Astrocyte (in vitro differentiated cells and primary cell): ENCODE measurements around the gene WDR20. TPM values are rescaled to one million over a fixed set of nuclear protein-coding genes. Genes with fewer than 3 reads are reported as not detected.

Experiments used
- DNase-seq: peaks from one replicate; pipeline ENCODE4 v3.0.0-alpha.2; 2010; ENCODE audit warnings: low read depth
- FAIRE-seq: peaks from 2 replicates; lab custom pipeline; 2011; peaks lifted over from hg19 to GRCh38; lab: Jason Lieb, UNC
- H2AFZ ChIP-seq: 2 replicates; pipeline ENCODE4 v1.6.0; 2012; ENCODE audit warnings: low read depth, low read length, inconsistent platforms
- H3K27ac ChIP-seq: 2 replicates; pipeline ENCODE4 v1.5.1; 2011; ENCODE audit warnings: low read depth, low read length, inconsistent platforms
- H3K27me3 ChIP-seq: 2 replicates; pipeline ENCODE4 v1.6.0; 2011; ENCODE audit warnings: low read length, inconsistent platforms; ENCODE audit not compliant: insufficient read depth
- H3K36me3 ChIP-seq: 2 replicates; pipeline ENCODE4 v1.5.1; 2011; ENCODE audit warnings: low read length, inconsistent platforms; ENCODE audit not compliant: insufficient read depth
- H3K4me1 ChIP-seq: 2 replicates; pipeline ENCODE4 v1.5.1; 2011; ENCODE audit warnings: low read length, inconsistent platforms; ENCODE audit not compliant: insufficient read depth
- H3K4me2 ChIP-seq: 2 replicates; pipeline ENCODE4 v1.6.0; 2012; ENCODE audit warnings: low read length, inconsistent platforms
- H3K4me3 ChIP-seq: 2 replicates; pipeline ENCODE4 v1.5.1; 2011; ENCODE audit warnings: low read depth, mild to moderate bottlenecking, low read length, inconsistent platforms; ENCODE audit not compliant: insufficient read depth
- H3K79me2 ChIP-seq: 2 replicates; pipeline ENCODE4 v1.6.0; 2012; ENCODE audit warnings: mild to moderate bottlenecking, low read length, inconsistent platforms; ENCODE audit not compliant: insufficient read depth
- H3K9ac ChIP-seq: 2 replicates; pipeline ENCODE4 v1.6.0; 2012; ENCODE audit warnings: mild to moderate bottlenecking, low read length, inconsistent platforms
- H3K9me3 ChIP-seq: 2 replicates; pipeline ENCODE4 v1.5.1; 2012; ENCODE audit warnings: low read depth, mild to moderate bottlenecking, low read length, inconsistent platforms; ENCODE audit not compliant: insufficient read depth
- H4K20me1 ChIP-seq: 2 replicates; pipeline ENCODE4 v1.6.0; 2012; ENCODE audit warnings: low read length, inconsistent platforms; ENCODE audit not compliant: insufficient read depth
- H3K27ac Mint-ChIP-seq: one replicate; pipeline ENCODE4 v1.8.0; 2021; ENCODE audit warnings: mild to moderate bottlenecking, mixed read lengths; ENCODE audit not compliant: unreplicated experiment
- H3K27me3 Mint-ChIP-seq: one replicate; pipeline ENCODE4 v1.8.0; 2021; ENCODE audit warnings: low read depth, mixed read lengths; ENCODE audit not compliant: unreplicated experiment
- H3K36me3 Mint-ChIP-seq: one replicate; pipeline ENCODE4 v1.8.0; 2021; ENCODE audit warnings: low read depth, mixed read lengths; ENCODE audit not compliant: unreplicated experiment
- H3K4me1 Mint-ChIP-seq: one replicate; pipeline ENCODE4 v1.8.0; 2021; ENCODE audit warnings: low read depth, mixed read lengths; ENCODE audit not compliant: unreplicated experiment
- H3K4me3 Mint-ChIP-seq: one replicate; pipeline ENCODE4 v1.8.0; 2021; ENCODE audit warnings: mild to moderate bottlenecking, moderate library complexity, mixed read lengths; ENCODE audit not compliant: unreplicated experiment
- H3K9me3 Mint-ChIP-seq: one replicate; pipeline ENCODE4 v1.8.0; 2021; ENCODE audit warnings: mild to moderate bottlenecking, mixed read lengths; ENCODE audit not compliant: unreplicated experiment
- CTCF ChIP-seq: IDR thresholded peaks from 2 replicates; pipeline ENCODE4 v1.5.1; 2011; ENCODE audit warnings: low read depth, mild to moderate bottlenecking, inconsistent platforms, low read length, moderate library complexity; ENCODE audit not compliant: insufficient read depth
- EZH2 ChIP-seq: IDR thresholded peaks from 2 replicates; pipeline ENCODE4 v1.6.1; 2012; ENCODE audit warnings: mild to moderate bottlenecking, low read length, inconsistent platforms; ENCODE audit not compliant: insufficient read depth
- total RNA-seq: library from RNA; stranded (reverse); gene quantifications from 2 replicates; pipeline ENCODE4 v1.2.1, GENCODE V29; 2021

Gene WDR20
- total RNA-seq, 1 donor from 2014 or later = 23.6 TPM

GRCh38 chr14:102218688-102219087, 79.0 kb downstream of the WDR20 start:
- Histone ChIP-seq H3K36me3 (peaks cover 3% of the 10 kb centered on the region), H3K9me3 (no peaks in the 10 kb centered on the region), H2AFZ (no peak overlapping the region), H4K20me1 (peaks cover 12% of the 10 kb centered on the region), H3K27ac (no peak overlapping the region), H3K79me2 (peaks cover 43% of the 10 kb centered on the region), H3K4me2 (no peak overlapping the region), H3K9ac (no peak overlapping the region), H3K4me1 (peaks cover 29% of the 10 kb centered on the region), H3K4me3 (no peak overlapping the region), H3K27me3 (no peaks in the 10 kb centered on the region)
- Mint-ChIP-seq H3K4me3 (no peak overlapping the region), H3K4me1 (peaks cover 15% of the 10 kb centered on the region), H3K9me3 (peaks cover 1% of the 10 kb centered on the region), H3K27me3 (no peaks in the 10 kb centered on the region), H3K36me3 (peaks cover 7% of the 10 kb centered on the region), H3K27ac (no peak overlapping the region)
- FAIRE-seq (no peak), DNase-seq (no peak)
- no peak for TF ChIP-seq EZH2
- TF ChIP-seq CTCF = no peak

DNA sequence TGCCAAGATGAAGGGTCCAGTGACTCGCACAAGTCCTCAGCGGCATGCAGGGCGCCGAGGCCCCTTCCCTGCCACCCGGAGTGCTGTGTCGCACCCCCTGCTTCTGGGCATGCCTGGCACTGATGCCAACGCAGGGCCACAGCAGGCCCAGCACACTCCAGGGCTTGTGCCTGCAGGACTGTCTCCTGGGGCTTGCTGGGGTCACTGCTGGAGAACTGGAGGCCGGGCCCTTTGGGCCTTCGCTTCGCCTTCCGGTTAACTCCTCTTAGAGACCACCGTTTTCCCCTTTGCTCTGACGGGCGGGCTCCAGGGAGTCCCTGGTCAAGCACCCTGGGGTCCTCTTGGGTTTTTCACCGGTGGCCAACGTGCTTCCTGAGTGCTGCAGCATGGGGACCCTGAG, 79.6 kb downstream of the WDR20 start:
- no peak for TF ChIP-seq EZH2
- no peak for TF ChIP-seq CTCF
- H3K9ac ChIP-seq = no peak overlapping the region
- no peak overlapping the region for H2AFZ ChIP-seq
- H3K27ac Mint-ChIP-seq = no peak overlapping the region
- FAIRE-seq (no peak), DNase-seq (no peak)
- no peaks in the 10 kb centered on the region for H3K27me3 Mint-ChIP-seq
- no peaks in the 10 kb centered on the region for H3K27me3 ChIP-seq
- no peak overlapping the region for H3K27ac ChIP-seq
- H3K4me2 ChIP-seq = no peak overlapping the region
- H3K4me1 Mint-ChIP-seq = peaks cover 15% of the 10 kb centered on the region
- H3K9me3 Mint-ChIP-seq = peaks cover 3% of the 10 kb centered on the region
- no peak overlapping the region for H3K4me3 Mint-ChIP-seq
- peaks cover 12% of the 10 kb centered on the region for H4K20me1 ChIP-seq
- H3K4me1 ChIP-seq = peaks cover 29% of the 10 kb centered on the region
- no peak overlapping the region for H3K4me3 ChIP-seq
- no peaks in the 10 kb centered on the region for H3K9me3 ChIP-seq
- H3K36me3 Mint-ChIP-seq = peaks cover 8% of the 10 kb centered on the region
- peaks cover 37% of the 10 kb centered on the region for H3K79me2 ChIP-seq
- peaks cover 3% of the 10 kb centered on the region for H3K36me3 ChIP-seq

GRCh38 chr14:102220031-102220430, 80.3 kb downstream of the WDR20 start:
- H3K9me3 Mint-ChIP-seq = peaks cover 3% of the 10 kb centered on the region
- Histone ChIP-seq H3K79me2 (peaks cover 36% of the 10 kb centered on the region), H4K20me1 (peaks cover 12% of the 10 kb centered on the region), H2AFZ (no peak overlapping the region), H3K4me2 (no peak overlapping the region), H3K27me3 (no peaks in the 10 kb centered on the region), H3K9ac (no peak overlapping the region), H3K4me3 (no peak overlapping the region), H3K9me3 (no peaks in the 10 kb centered on the region), H3K4me1 (peaks cover 23% of the 10 kb centered on the region), H3K36me3 (peaks cover 3% of the 10 kb centered on the region), H3K27ac (no peak overlapping the region)
- peaks cover 13% of the 10 kb centered on the region for H3K36me3 Mint-ChIP-seq
- no peak for TF ChIP-seq CTCF
- no peak for TF ChIP-seq EZH2
- DNase-seq (no peak), FAIRE-seq (no peak)
- no peak overlapping the region for H3K4me3 Mint-ChIP-seq
- peaks cover 15% of the 10 kb centered on the region for H3K4me1 Mint-ChIP-seq
- H3K27me3 Mint-ChIP-seq = no peaks in the 10 kb centered on the region
- no peak overlapping the region for H3K27ac Mint-ChIP-seq
